ENCODE results near the gene SPX. TPM values are rescaled to one million over a fixed set of nuclear protein-coding genes. Genes with fewer than 3 reads are reported as not detected.

The SPX gene
- total RNA-seq, 1 donor from 2014 or later: 9.4 TPM

- no peaks in the 10 kb centered on the region for H3K27me3 ChIP-seq (ENCODE audit: control insufficient read depth, insufficient read depth, low read length)
- no peak for DNase-seq (ENCODE audit: low read depth)
- no peaks in the 10 kb centered on the region for H3K36me3 ChIP-seq (ENCODE audit: control insufficient read depth, insufficient read depth, low read length)
- TF ChIP-seq CTCF (IDR thresholded peaks at IDR 0.05; ENCODE audit: insufficient read depth, low read length, poor library complexity, severe bottlenecking): no peak
- H3K4me3 ChIP-seq (ENCODE audit: low read depth, low read length): no peak overlapping the region
Measured at GRCh38 chr12:21538061-21538653, 12.1 kb downstream of the SPX start.

- no peak overlapping the region for H3K4me3 ChIP-seq (ENCODE audit: low read depth, low read length)
- no peaks in the 10 kb centered on the region for H3K36me3 ChIP-seq (ENCODE audit: control insufficient read depth, insufficient read depth, low read length)
- no peak for TF ChIP-seq CTCF (IDR thresholded peaks at IDR 0.05; ENCODE audit: insufficient read depth, low read length, poor library complexity, severe bottlenecking)
- H3K27me3 ChIP-seq (ENCODE audit: control insufficient read depth, insufficient read depth, low read length): no peaks in the 10 kb centered on the region
- no peak for DNase-seq (ENCODE audit: low read depth)
Measured at GRCh38 chr12:21539797-21540196, 13.7 kb downstream of the SPX start.

GRCh38 chr12:21541773-21542172, 15.7 kb downstream of the SPX start:
- H3K27me3 ChIP-seq (ENCODE audit: control insufficient read depth, insufficient read depth, low read length): no peaks in the 10 kb centered on the region
- TF ChIP-seq CTCF (IDR thresholded peaks at IDR 0.05; ENCODE audit: insufficient read depth, low read length, poor library complexity, severe bottlenecking): no peak
- H3K4me3 ChIP-seq (ENCODE audit: low read depth, low read length): no peak overlapping the region
- no peaks in the 10 kb centered on the region for H3K36me3 ChIP-seq (ENCODE audit: control insufficient read depth, insufficient read depth, low read length)
- no peak for DNase-seq (ENCODE audit: low read depth)

GRCh38 chr12:21542403-21542802, 16.3 kb downstream of the SPX start:
- no peaks in the 10 kb centered on the region for H3K36me3 ChIP-seq (ENCODE audit: control insufficient read depth, insufficient read depth, low read length)
- H3K4me3 ChIP-seq (ENCODE audit: low read depth, low read length): no peak overlapping the region
- no peak for TF ChIP-seq CTCF (IDR thresholded peaks at IDR 0.05; ENCODE audit: insufficient read depth, low read length, poor library complexity, severe bottlenecking)
- no peak for DNase-seq (ENCODE audit: low read depth)
- no peaks in the 10 kb centered on the region for H3K27me3 ChIP-seq (ENCODE audit: control insufficient read depth, insufficient read depth, low read length)

GRCh38 chr12:21543151-21543550, 17.1 kb downstream of the SPX start:
- Histone ChIP-seq H3K36me3 (ENCODE audit: control insufficient read depth, insufficient read depth, low read length) (no peaks in the 10 kb centered on the region), H3K4me3 (ENCODE audit: low read depth, low read length) (no peak overlapping the region), H3K27me3 (ENCODE audit: control insufficient read depth, insufficient read depth, low read length) (no peaks in the 10 kb centered on the region)
- DNase-seq (ENCODE audit: low read depth): no peak
- TF ChIP-seq CTCF (IDR thresholded peaks at IDR 0.05; ENCODE audit: insufficient read depth, low read length, poor library complexity, severe bottlenecking): no peak

GRCh38 chr12:21545557-21545956, 19.5 kb downstream of the SPX start:
- no peak for DNase-seq (ENCODE audit: low read depth)
- no peak for TF ChIP-seq CTCF (IDR thresholded peaks at IDR 0.05; ENCODE audit: insufficient read depth, low read length, poor library complexity, severe bottlenecking)
- Histone ChIP-seq H3K36me3 (ENCODE audit: control insufficient read depth, insufficient read depth, low read length) (no peaks in the 10 kb centered on the region), H3K27me3 (ENCODE audit: control insufficient read depth, insufficient read depth, low read length) (no peaks in the 10 kb centered on the region), H3K4me3 (ENCODE audit: low read depth, low read length) (no peak overlapping the region)

Measured in kidney epithelial cell (primary cell).